Measurements from ENCODE around the gene CHST3.

- TF ChIP-seq CTCF (IDR thresholded peaks at IDR 0.05; ENCODE audit: insufficient read depth, low read length, poor library complexity, severe bottlenecking) = no peak
- TF ChIP-seq EZH2phosphoT487 (conservative IDR thresholded peaks at IDR 0.05; ENCODE audit: low read length) = no peak
Observed at GRCh38 chr10:72044417-72045041, 80.3 kb downstream of the CHST3 start.
